PC-3 (cell line): ENCODE data around the gene DAPK3. TPM values are rescaled to one million over a fixed set of nuclear protein-coding genes. Genes with fewer than 3 reads are reported as not detected.
"Not testable (repeated sequence)": the region's sequence is repeated elsewhere in the genome, so short reads cannot be mapped to it uniquely, and the experiment has no call there.

Experiments used
- ATAC-seq: fragments of 200-7000 bp; cut with Tn5 transposase; 2 replicates; pipeline ENCODE4 v1.9.1; 2020; ENCODE audit warnings: mild to moderate bottlenecking, moderate library complexity
- BruUV-seq: library from RNA; stranded (reverse); fragments of 400-500 nt; replicated peaks from 2 replicates; lab custom pipeline; 2021; lab: Mats Ljungman, UMichigan
- CTCF ChIA-PET: fragments of 300-600 bp; sonication (Branson Sonifier 250); formaldehyde crosslinking; loops from one replicate; lab custom pipeline; 2022; ENCODE audit warnings: antibody characterized with exemption; lab: Charles Lee
- POLR2A ChIA-PET: fragments of 300-600 bp; sonication (Branson Sonifier 250); formaldehyde crosslinking; loops from one replicate; lab custom pipeline; 2022; ENCODE audit warnings: antibody characterized with exemption; ENCODE audit not compliant: unreplicated experiment; lab: Charles Lee
- DNase-seq: peaks from one replicate; pipeline ENCODE4 v3.0.0-alpha.2; 2015
- H2AFZ ChIP-seq: fragments of 300-600 bp; sonication (generic); 2 replicates; pipeline ENCODE4 v1.6.0; 2016; ENCODE audit warnings: antibody characterized with exemption, low read length
- H3F3A ChIP-seq: fragments of 300-600 bp; sonication (generic); one replicate; pipeline ENCODE4 v1.6.0; 2017; ENCODE audit warnings: antibody characterized with exemption, low read length, control low read depth, mild to moderate bottlenecking; ENCODE audit not compliant: unreplicated experiment
- H3K27ac ChIP-seq: fragments of 300-600 bp; sonication (generic); 2 replicates; pipeline ENCODE4 v1.5.1; 2016; ENCODE audit warnings: mild to moderate bottlenecking, low read length
- H3K27me3 ChIP-seq: fragments of 300-600 bp; sonication (generic); 2 replicates; pipeline ENCODE4 v1.6.1; 2016; ENCODE audit warnings: low read length, mixed read lengths
- H3K36me3 ChIP-seq: fragments of 300-600 bp; sonication (generic); 2 replicates; pipeline ENCODE4 v1.6.1; 2016; ENCODE audit warnings: low read depth, mixed run types, low read length, mixed read lengths
- H3K4me1 ChIP-seq: fragments of 300-600 bp; sonication (generic); 2 replicates; pipeline ENCODE4 v1.5.1; 2016; ENCODE audit warnings: low read length; ENCODE audit not compliant: insufficient read depth
- H3K4me2 ChIP-seq: fragments of 300-600 bp; sonication (generic); 2 replicates; pipeline ENCODE4 v1.6.0; 2016; ENCODE audit warnings: low read length
- H3K4me3 ChIP-seq: fragments of 300-600 bp; sonication (generic); 2 replicates; pipeline ENCODE4 v1.5.1; 2016; ENCODE audit warnings: mild to moderate bottlenecking, low read length, mixed read lengths
- H3K79me2 ChIP-seq: fragments of 300-600 bp; sonication (generic); 2 replicates; pipeline ENCODE4 v1.6.1; 2017; ENCODE audit warnings: low read length, mixed read lengths
- H3K9ac ChIP-seq: fragments of 300-600 bp; sonication (generic); 2 replicates; pipeline ENCODE4 v1.6.0; 2016; ENCODE audit warnings: mild to moderate bottlenecking, low read length
- H3K9me2 ChIP-seq: fragments of 300-600 bp; sonication (generic); replicated peaks from 2 replicates; pipeline ENCODE4 v1.6.1; 2016; ENCODE audit warnings: mixed run types, low read length, mixed read lengths
- H3K9me3 ChIP-seq: fragments of 300-600 bp; sonication (generic); 2 replicates; pipeline ENCODE4 v1.6.1; 2016; ENCODE audit warnings: low read length, mixed read lengths
- H4K20me1 ChIP-seq: fragments of 300-600 bp; sonication (generic); 2 replicates; pipeline ENCODE4 v1.6.1; 2016; ENCODE audit warnings: low read length, mixed read lengths
- CTCF ChIP-seq: fragments of 300-600 bp; sonication (generic); conservative IDR thresholded peaks from 2 replicates; pipeline ENCODE4 v1.5.1; 2017; ENCODE audit warnings: antibody characterized with exemption, low read depth, mild to moderate bottlenecking, low read length
- EZH2 ChIP-seq: fragments of 300-600 bp; sonication (generic); IDR thresholded peaks from one replicate; pipeline ENCODE4 v1.6.1; 2017; ENCODE audit warnings: antibody characterized with exemption, mild to moderate bottlenecking, low read length; ENCODE audit not compliant: unreplicated experiment
- EZH2phosphoT487 ChIP-seq: fragments of 300-600 bp; sonication (generic); IDR thresholded peaks from 2 replicates; pipeline ENCODE4 v1.6.1; 2018; ENCODE audit warnings: mild to moderate bottlenecking, antibody characterized with exemption, low read length, borderline replicate concordance
- intact Hi-C: fragments of 100-400 bp; cut with micrococcal nuclease; formaldehyde crosslinking; loops from 2 replicates; pipeline ENCODE4 v1.9.0; 2023
- total RNA-seq: library from RNA; depleted of rRNA; stranded (reverse); fragments of >200 nt; gene quantifications from 2 replicates; pipeline ENCODE4 v1.2.3, GENCODE V29; 2014

DAPK3 gene
- total RNA-seq, 1 experiment from 2014 or later = 94.2 TPM

- intact Hi-C loops = no loop called here
- no peak for DNase-seq
- Histone ChIP-seq H3K36me3 (no peaks in the 10 kb centered on the region), H3K27me3 (no peaks in the 10 kb centered on the region), H3F3A (no peaks in the 10 kb centered on the region), H3K27ac (no peak overlapping the region), H3K79me2 (no peaks in the 10 kb centered on the region), H3K9ac (no peak overlapping the region), H3K4me2 (no peak overlapping the region), H3K4me3 (no peak overlapping the region), H3K9me3 (no peaks in the 10 kb centered on the region), H2AFZ (no peak overlapping the region), H3K9me2 (no peaks in the 10 kb centered on the region), H3K4me1 (no peaks in the 10 kb centered on the region), H4K20me1 (no peaks in the 10 kb centered on the region)
- no TSS peak for BruUV-seq
- POLR2A ChIA-PET = no interaction called here
- TF ChIP-seq EZH2 (no peak), EZH2phosphoT487 (no peak), CTCF (no peak)
- ATAC-seq = no peak
- CTCF ChIA-PET = no interaction called here
Observed at GRCh38 chr19:3949294-3949693, 21.6 kb downstream of the DAPK3 start.

- POLR2A ChIA-PET = interaction anchor here (0.6 kb wide), 1 partner anchor 38 kb away, joined by 3 read pairs; the partner anchor contains the start of gene EEF2
- DNase-seq, BruUV-seq, H4K20me1 ChIP-seq, H3K79me2 ChIP-seq, H3F3A ChIP-seq, H3K36me3 ChIP-seq, intact Hi-C loops, H3K4me1 ChIP-seq, H2AFZ ChIP-seq, CTCF ChIA-PET, H3K9ac ChIP-seq, ATAC-seq, H3K27ac ChIP-seq, H3K4me2 ChIP-seq, H3K4me3 ChIP-seq, H3K9me2 ChIP-seq, H3K27me3 ChIP-seq, H3K9me3 ChIP-seq: not testable (repeated sequence)
Observed at GRCh38 chr19:3947316-3947933, 23.5 kb downstream of the DAPK3 start.

GRCh38 chr19:3945838-3946237, 25.1 kb downstream of the DAPK3 start:
- H3K4me2 ChIP-seq = no peak overlapping the region
- H3K9me2 ChIP-seq = no peaks in the 10 kb centered on the region
- no peaks in the 10 kb centered on the region for H4K20me1 ChIP-seq
- no peaks in the 10 kb centered on the region for H3K79me2 ChIP-seq
- no peak for ATAC-seq
- POLR2A ChIA-PET = no interaction called here
- no peaks in the 10 kb centered on the region for H3K4me1 ChIP-seq
- no peak overlapping the region for H2AFZ ChIP-seq
- no peaks in the 10 kb centered on the region for H3F3A ChIP-seq
- CTCF ChIA-PET = no interaction called here
- H3K9me3 ChIP-seq = no peaks in the 10 kb centered on the region
- no peak overlapping the region for H3K9ac ChIP-seq
- intact Hi-C loops = no loop called here
- H3K36me3 ChIP-seq = no peaks in the 10 kb centered on the region
- no peak for TF ChIP-seq EZH2
- no peak for TF ChIP-seq EZH2phosphoT487
- TF ChIP-seq CTCF = no peak
- no peak overlapping the region for H3K27ac ChIP-seq
- DNase-seq = no peak
- no peaks in the 10 kb centered on the region for H3K27me3 ChIP-seq
- BruUV-seq = no TSS peak
- no peak overlapping the region for H3K4me3 ChIP-seq
